AG04450 (cell line): ENCODE data around the gene HSPB9. TPM values are rescaled to one million over a fixed set of nuclear protein-coding genes. Genes with fewer than 3 reads are reported as not detected.

Experiments
- CTCF ChIA-PET: fragments of 300-600, 350-600 bp; formaldehyde crosslinking; extraction: SDS; loops from one replicate; lab custom pipeline; 2022; ENCODE audit warnings: antibody characterized with exemption, inconsistent platforms; lab: Charles Lee
- POLR2A ChIA-PET: fragments of 350-600 bp; formaldehyde crosslinking; extraction: SDS; loops from one replicate; lab custom pipeline; 2021; ENCODE audit warnings: antibody characterized with exemption, inconsistent platforms; lab: Yijun Ruan, JAX
- DNase-seq: peaks from one replicate; pipeline ENCODE4 v3.0.0-alpha.2; 2011; ENCODE audit warnings: low read depth, low spot score
- H3K27ac ChIP-seq: one replicate; pipeline ENCODE4 v1.5.1; 2012; ENCODE audit warnings: low read depth, low read length, control low read depth
- H3K27me3 ChIP-seq: one replicate; pipeline ENCODE4 v1.6.0; 2012; ENCODE audit warnings: low read length; ENCODE audit not compliant: control insufficient read depth, insufficient read depth
- H3K4me3 ChIP-seq: 2 replicates; pipeline ENCODE4 v1.5.1; 2011; ENCODE audit warnings: mild to moderate bottlenecking, low read depth, low read length, control low read depth
- H3K9me3 ChIP-seq: 2 replicates; pipeline ENCODE4 v1.5.1; 2012; ENCODE audit warnings: low read length; ENCODE audit not compliant: control insufficient read depth, insufficient read depth
- CTCF ChIP-seq: IDR thresholded peaks from 2 replicates; pipeline ENCODE4 v1.5.1; 2011; ENCODE audit warnings: low read depth, low read length, control low read depth, inconsistent platforms
- polyA plus RNA-seq: library from polyadenylated mRNA; depleted of rRNA; stranded (reverse); fragments of >200 nt; gene quantifications from 2 replicates; pipeline ENCODE4 v1.2.3, GENCODE V29; 2011

The HSPB9 gene
- polyA plus RNA-seq, 1 experiment = not detected

GRCh38 chr17:42124256-42124655, 1.7 kb downstream of the HSPB9 start:
- no peak for DNase-seq
- ChIA-PET CTCF (no interaction called here), POLR2A (no interaction called here)
- TF ChIP-seq CTCF = no peak
- Histone ChIP-seq H3K4me3 (no peak overlapping the region), H3K9me3 (no peaks in the 10 kb centered on the region; the same call in 1 of the 2 replicates), H3K27ac (no peak overlapping the region), H3K27me3 (no peaks in the 10 kb centered on the region)

GRCh38 chr17:42125565-42125964, 3.0 kb downstream of the HSPB9 start:
- Histone ChIP-seq H3K27me3 (no peaks in the 10 kb centered on the region), H3K27ac (no peak overlapping the region), H3K9me3 (no peaks in the 10 kb centered on the region; the same call in 1 of the 2 replicates), H3K4me3 (no peak overlapping the region)
- ChIA-PET POLR2A (no interaction called here), CTCF (no interaction called here)
- no peak for TF ChIP-seq CTCF
- DNase-seq = no peak

- DNase-seq = no peak
- ChIA-PET POLR2A (no interaction called here), CTCF (no interaction called here)
- Histone ChIP-seq H3K27ac (no peak overlapping the region), H3K4me3 (no peak overlapping the region), H3K9me3 (no peaks in the 10 kb centered on the region; the same call in 1 of the 2 replicates), H3K27me3 (no peaks in the 10 kb centered on the region)
- TF ChIP-seq CTCF = no peak
Observed at GRCh38 chr17:42126836-42127235, 4.2 kb downstream of the HSPB9 start.

- POLR2A ChIA-PET = interaction anchor here (0.7 kb wide), 1 partner anchor 97 kb away, joined by 4 read pairs; no protein-coding TSS in a partner anchor
- TF ChIP-seq CTCF = no peak
- CTCF ChIA-PET = no interaction called here
- Histone ChIP-seq H3K4me3 (no peak overlapping the region), H3K9me3 (no peaks in the 10 kb centered on the region; the same call in 1 of the 2 replicates), H3K27me3 (no peaks in the 10 kb centered on the region), H3K27ac (no peak overlapping the region)
- DNase-seq = no peak
Observed at GRCh38 chr17:42127414-42127813, 4.8 kb downstream of the HSPB9 start.

GRCh38 chr17:42129109-42129837, 6.7 kb downstream of the HSPB9 start:
- H3K27ac ChIP-seq = no peak overlapping the region
- no peak overlapping the region for H3K4me3 ChIP-seq
- H3K9me3 ChIP-seq = no peaks in the 10 kb centered on the region
- ChIA-PET POLR2A (no interaction called here), CTCF (no interaction called here)
- H3K27me3 ChIP-seq = no peaks in the 10 kb centered on the region
- TF ChIP-seq CTCF = no peak
- no peak for DNase-seq
